Karpas-422 (cell line): ENCODE data around the gene GABRR2. TPM values are rescaled to one million over a fixed set of nuclear protein-coding genes. Genes with fewer than 3 reads are reported as not detected.
A peak's percentile ranks its signal among the peaks of the same experiment; 100 is the strongest.

ENCODE experiments used
- DNase-seq: peaks from one replicate; pipeline ENCODE4 v3.0.0-alpha.2; 2015
- H2AFZ ChIP-seq: fragments of 200-600 bp; sonication (generic); 2 replicates; pipeline ENCODE4 v1.6.1; 2014; ENCODE audit warnings: antibody characterized with exemption, low read length, mixed read lengths
- H3K27ac ChIP-seq: fragments of 200-600 bp; sonication (generic); 2 replicates; pipeline ENCODE4 v1.5.1; 2014; ENCODE audit warnings: mild to moderate bottlenecking, low read length, moderate library complexity
- H3K27me3 ChIP-seq: fragments of 200-600 bp; sonication (generic); 2 replicates; pipeline ENCODE4 v1.6.1; 2014; ENCODE audit warnings: low read length, mixed read lengths
- H3K36me3 ChIP-seq: fragments of 200-600 bp; sonication (generic); 2 replicates; pipeline ENCODE4 v1.6.1; 2014; ENCODE audit warnings: low read length, mixed read lengths; ENCODE audit not compliant: insufficient read depth
- H3K4me1 ChIP-seq: fragments of 200-600 bp; sonication (generic); 2 replicates; pipeline ENCODE4 v1.6.1; 2014; ENCODE audit warnings: mild to moderate bottlenecking, low read length, mixed read lengths
- H3K4me2 ChIP-seq: fragments of 200-600 bp; sonication (generic); 2 replicates; pipeline ENCODE4 v1.6.1; 2014; ENCODE audit warnings: low read length, low read depth, mild to moderate bottlenecking; ENCODE audit not compliant: poor library complexity, severe bottlenecking
- H3K4me3 ChIP-seq: fragments of 200-600 bp; sonication (generic); 2 replicates; pipeline ENCODE4 v1.5.1; 2014; ENCODE audit warnings: mild to moderate bottlenecking, antibody characterized with exemption, low read length, mixed read lengths
- H3K79me2 ChIP-seq: fragments of 200-600 bp; sonication (generic); 2 replicates; pipeline ENCODE4 v1.6.1; 2014; ENCODE audit warnings: mild to moderate bottlenecking, low read length, mixed read lengths
- H3K9ac ChIP-seq: fragments of 200-600 bp; sonication (generic); 2 replicates; pipeline ENCODE4 v1.6.0; 2014; ENCODE audit warnings: low read length
- H3K9me2 ChIP-seq: fragments of 200-600 bp; sonication (generic), shearing (Covaris generic); replicated peaks from 2 replicates; pipeline ENCODE4 v1.6.0; 2014; ENCODE audit warnings: mild to moderate bottlenecking, low read length, moderate library complexity; ENCODE audit not compliant: insufficient read depth
- H3K9me3 ChIP-seq: fragments of 300-700, 200-600 bp; sonication (generic); 2 replicates; pipeline ENCODE4 v1.6.1; 2014; ENCODE audit warnings: low read length, mixed read lengths
- H4K20me1 ChIP-seq: fragments of 200-600 bp; sonication (generic); 2 replicates; pipeline ENCODE4 v1.6.1; 2014; ENCODE audit warnings: mild to moderate bottlenecking, antibody characterized with exemption, low read length, low read depth; ENCODE audit not compliant: insufficient read depth
- total RNA-seq: library from RNA; depleted of rRNA; stranded (reverse); fragments of >200 nt; shearing (Covaris generic); gene quantifications from 2 replicates; pipeline ENCODE4 v1.2.3, GENCODE V29; 2014; ENCODE audit warnings: low replicate concordance

The GABRR2 gene
- total RNA-seq, 1 experiment from 2014 or later: 0.22 TPM

DNA sequence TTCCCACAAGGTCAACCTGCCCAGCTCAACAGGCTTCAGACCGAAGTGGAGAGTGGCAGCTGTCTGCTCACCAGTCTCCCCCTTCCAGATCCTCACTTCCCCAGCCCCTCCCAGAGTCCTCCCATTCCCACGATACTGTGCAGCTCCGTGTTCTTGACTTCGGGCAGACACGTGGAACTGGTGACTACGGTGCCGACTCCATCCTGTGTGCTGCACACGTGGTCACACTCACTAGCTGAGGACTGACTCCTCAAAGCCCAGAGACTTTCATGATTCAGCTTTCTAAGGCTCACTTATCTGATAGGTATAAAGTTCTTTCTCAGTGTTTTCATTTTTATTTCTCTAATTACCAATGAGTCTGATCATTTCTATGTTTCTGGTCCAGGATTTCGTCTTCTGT, 32.4 kb downstream of the GABRR2 start:
- Histone ChIP-seq H3K36me3 (no peaks in the 10 kb centered on the region), H3K9me2 (no peaks in the 10 kb centered on the region), H3K79me2 (no peaks in the 10 kb centered on the region), H3K4me1 (0 out of 2 replicates have a peak, but pooled peaks cover 4% of the 10 kb centered on the region), H3K9me3 (no peaks in the 10 kb centered on the region), H3K9ac (no peak overlapping the region), H3K27ac (no peak overlapping the region), H3K4me3 (no peak overlapping the region), H4K20me1 (no peaks in the 10 kb centered on the region), H3K4me2 (no peak overlapping the region), H2AFZ (no peak overlapping the region), H3K27me3 (no peaks in the 10 kb centered on the region)
- no peak for DNase-seq

DNA sequence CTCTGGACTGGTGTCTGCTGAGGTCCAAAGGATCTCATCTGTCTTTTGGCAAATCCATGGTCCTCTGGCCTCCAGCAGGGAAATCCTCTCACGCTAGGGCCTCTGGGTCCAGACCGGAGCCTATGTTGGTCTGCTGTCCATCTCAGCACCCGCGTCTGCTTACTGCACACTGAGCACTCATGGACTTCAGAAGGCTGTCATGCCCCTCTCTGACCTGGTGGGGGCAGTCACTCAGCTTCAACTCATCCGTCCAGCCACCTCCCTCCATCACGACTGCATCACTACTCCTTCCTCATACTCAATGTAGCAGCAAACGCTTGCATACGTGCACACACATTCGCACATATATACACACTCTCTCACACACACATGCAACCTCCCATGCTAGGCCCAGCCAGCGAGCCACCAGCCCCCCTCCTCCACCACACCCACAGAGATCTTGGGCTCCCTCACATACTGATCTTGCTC, 33.3 kb downstream of the GABRR2 start:
- Histone ChIP-seq H3K27me3 (no peaks in the 10 kb centered on the region), H3K27ac (no peak overlapping the region), H3K79me2 (no peaks in the 10 kb centered on the region), H2AFZ (peak overlapping the region; percentile 63; the same call in 1 of the 2 replicates), H4K20me1 (no peaks in the 10 kb centered on the region), H3K9me3 (no peaks in the 10 kb centered on the region), H3K9ac (no peak overlapping the region), H3K36me3 (no peaks in the 10 kb centered on the region), H3K4me3 (no peak overlapping the region), H3K4me2 (peak overlapping the region; percentile 24), H3K9me2 (no peaks in the 10 kb centered on the region), H3K4me1 (0 out of 2 replicates have a peak, but pooled peaks cover 4% of the 10 kb centered on the region)
- peak; percentile 89 for DNase-seq

DNA sequence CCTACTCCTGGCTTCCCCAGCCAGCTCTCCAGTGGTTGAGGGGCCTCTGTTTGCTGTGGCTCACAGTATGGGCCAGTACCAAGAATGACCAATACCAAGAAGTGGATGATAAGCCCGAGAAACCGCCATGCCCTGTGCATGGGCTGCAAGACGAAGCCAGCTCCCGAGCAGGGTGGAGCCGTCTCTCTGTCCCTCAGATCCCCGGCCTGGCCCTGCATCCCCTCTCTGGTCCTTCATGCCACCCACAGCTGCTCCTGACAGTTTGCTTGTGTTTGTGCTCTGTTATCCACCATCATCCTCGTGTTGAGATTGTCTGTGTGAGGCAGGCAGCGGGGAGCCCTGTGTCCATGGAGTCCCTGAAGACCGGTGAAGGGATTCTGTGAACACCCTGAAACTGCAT, 36.1 kb downstream of the GABRR2 start:
- Histone ChIP-seq H3K4me1 (0 out of 2 replicates have a peak, but pooled peaks cover 4% of the 10 kb centered on the region), H3K4me3 (no peak overlapping the region), H3K36me3 (no peaks in the 10 kb centered on the region), H2AFZ (no peak overlapping the region), H3K9me2 (no peaks in the 10 kb centered on the region), H3K27ac (no peak overlapping the region), H3K79me2 (no peaks in the 10 kb centered on the region), H4K20me1 (no peaks in the 10 kb centered on the region), H3K9ac (no peak overlapping the region), H3K9me3 (no peaks in the 10 kb centered on the region), H3K4me2 (no peak overlapping the region), H3K27me3 (no peaks in the 10 kb centered on the region)
- no peak for DNase-seq

DNA sequence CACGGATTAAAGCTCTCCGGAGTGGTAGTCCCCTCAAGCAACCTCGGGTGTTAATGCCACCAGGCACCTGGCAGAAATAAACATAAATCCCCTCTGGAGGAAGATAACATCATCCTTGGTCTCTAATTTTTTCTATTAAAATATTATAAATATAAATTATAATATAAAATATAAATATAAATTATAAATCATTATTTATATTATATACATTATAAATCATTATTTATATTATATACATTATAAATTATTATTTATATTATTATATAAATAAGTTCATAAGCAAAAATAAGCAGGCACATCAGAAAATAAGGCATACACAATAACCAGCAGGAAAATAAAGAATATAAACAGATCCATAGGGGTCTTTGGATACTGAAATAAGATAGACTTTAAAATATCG, 39.2 kb downstream of the GABRR2 start:
- Histone ChIP-seq H3K9me3 (no peaks in the 10 kb centered on the region), H3K4me2 (no peak overlapping the region), H3K27me3 (no peaks in the 10 kb centered on the region), H2AFZ (no peak overlapping the region), H3K4me3 (no peak overlapping the region), H3K9me2 (no peaks in the 10 kb centered on the region), H3K4me1 (peaks cover 2% of the 10 kb centered on the region; the same call in 1 of the 2 replicates), H4K20me1 (no peaks in the 10 kb centered on the region), H3K27ac (no peak overlapping the region), H3K79me2 (no peaks in the 10 kb centered on the region), H3K36me3 (no peaks in the 10 kb centered on the region), H3K9ac (no peak overlapping the region)
- no peak for DNase-seq

GRCh38 chr6:89273816-89274215, 41.3 kb downstream of the GABRR2 start:
- no peak overlapping the region for H3K27ac ChIP-seq

DNA sequence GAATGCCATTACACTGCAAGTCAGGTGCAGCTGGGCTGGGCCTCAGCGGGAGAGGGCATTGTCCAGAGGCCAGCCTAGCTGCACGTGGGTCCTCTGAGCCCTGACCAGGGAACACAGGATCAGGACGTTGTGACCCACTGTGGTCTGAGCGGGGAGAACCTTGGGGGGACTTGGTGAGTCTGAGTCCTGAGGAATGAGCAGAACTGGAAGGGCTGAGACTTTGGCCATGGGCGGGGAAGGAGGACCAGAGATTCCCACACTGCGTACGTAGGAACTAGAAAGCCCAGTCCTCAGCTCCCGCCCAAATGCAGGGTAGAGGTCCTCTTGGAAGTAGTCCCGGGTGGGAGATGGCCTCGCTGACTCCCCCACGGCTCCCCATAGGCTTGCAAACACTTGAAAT, 42.5 kb downstream of the GABRR2 start:
- no peak overlapping the region for H2AFZ ChIP-seq
- no peaks in the 10 kb centered on the region for H3K79me2 ChIP-seq
- H3K27me3 ChIP-seq: no peaks in the 10 kb centered on the region
- no peak overlapping the region for H3K27ac ChIP-seq
- H4K20me1 ChIP-seq: no peaks in the 10 kb centered on the region
- no peaks in the 10 kb centered on the region for H3K9me3 ChIP-seq
- H3K4me3 ChIP-seq: no peak overlapping the region
- H3K4me1 ChIP-seq: peaks cover 5% of the 10 kb centered on the region; the same call in 1 of the 2 replicates
- H3K36me3 ChIP-seq: no peaks in the 10 kb centered on the region
- no peak overlapping the region for H3K4me2 ChIP-seq
- no peaks in the 10 kb centered on the region for H3K9me2 ChIP-seq
- H3K9ac ChIP-seq: no peak overlapping the region
- no peak for DNase-seq

More at GRCh38 chr6:89273816-89274215, 41.3 kb downstream of the GABRR2 start:
- H3K9ac ChIP-seq: no peak overlapping the region
- H3K79me2 ChIP-seq: no peaks in the 10 kb centered on the region
- H2AFZ ChIP-seq: no peak overlapping the region
- no peaks in the 10 kb centered on the region for H3K9me2 ChIP-seq
- H3K9me3 ChIP-seq: no peaks in the 10 kb centered on the region
- H4K20me1 ChIP-seq: no peaks in the 10 kb centered on the region
- no peak overlapping the region for H3K4me3 ChIP-seq
- peaks cover 5% of the 10 kb centered on the region; the same call in 1 of the 2 replicates for H3K4me1 ChIP-seq
- no peak for DNase-seq
- no peaks in the 10 kb centered on the region for H3K36me3 ChIP-seq
- H3K4me2 ChIP-seq: no peak overlapping the region
- no peaks in the 10 kb centered on the region for H3K27me3 ChIP-seq

DNA sequence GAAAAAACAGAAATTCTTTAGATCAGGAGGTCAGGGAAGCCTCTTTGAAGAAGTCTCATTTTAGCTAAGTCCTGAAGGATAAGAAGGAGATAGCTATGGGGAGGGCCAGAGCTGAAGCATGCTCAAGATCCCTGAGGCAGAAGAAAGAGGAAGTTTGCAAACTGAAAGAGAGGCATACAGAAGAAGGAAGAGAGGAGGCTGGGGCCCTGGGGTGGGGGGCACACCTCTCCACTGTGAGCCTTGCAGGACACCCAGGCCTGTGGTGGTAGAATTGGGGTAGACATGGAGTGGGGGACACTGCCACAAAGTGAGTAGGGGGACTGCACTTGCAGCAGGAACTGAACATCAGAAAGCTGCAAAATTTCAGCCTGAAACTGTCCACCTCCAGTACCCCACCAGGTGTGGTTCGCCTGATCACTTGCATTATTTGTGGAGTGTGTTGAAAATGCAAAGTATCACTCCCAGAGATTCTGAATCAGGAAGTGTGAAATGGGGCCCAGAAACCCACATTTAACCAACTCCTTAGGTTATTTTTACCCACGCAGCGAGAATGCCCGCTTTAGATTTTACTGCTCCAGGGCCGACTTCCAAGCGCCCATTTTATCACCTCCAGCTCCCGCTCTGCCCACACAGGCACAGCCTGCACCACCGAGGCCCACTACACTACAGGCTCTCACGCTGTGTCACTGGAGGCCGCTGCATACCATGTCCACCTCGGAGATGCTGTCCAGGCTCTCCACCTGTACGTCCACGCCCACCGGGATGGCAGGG, 44.0 kb downstream of the GABRR2 start:
- no peaks in the 10 kb centered on the region for H3K79me2 ChIP-seq
- no peak overlapping the region for H2AFZ ChIP-seq
- H3K27ac ChIP-seq: no peak overlapping the region
- no peak overlapping the region for H3K4me3 ChIP-seq
- H4K20me1 ChIP-seq: no peaks in the 10 kb centered on the region
- no peaks in the 10 kb centered on the region for H3K9me3 ChIP-seq
- H3K27me3 ChIP-seq: no peaks in the 10 kb centered on the region
- DNase-seq: no peak
- no peaks in the 10 kb centered on the region for H3K36me3 ChIP-seq
- H3K4me2 ChIP-seq: no peak overlapping the region
- H3K9me2 ChIP-seq: no peaks in the 10 kb centered on the region
- H3K4me1 ChIP-seq: peaks cover 5% of the 10 kb centered on the region; the same call in 1 of the 2 replicates
- no peak overlapping the region for H3K9ac ChIP-seq

DNA sequence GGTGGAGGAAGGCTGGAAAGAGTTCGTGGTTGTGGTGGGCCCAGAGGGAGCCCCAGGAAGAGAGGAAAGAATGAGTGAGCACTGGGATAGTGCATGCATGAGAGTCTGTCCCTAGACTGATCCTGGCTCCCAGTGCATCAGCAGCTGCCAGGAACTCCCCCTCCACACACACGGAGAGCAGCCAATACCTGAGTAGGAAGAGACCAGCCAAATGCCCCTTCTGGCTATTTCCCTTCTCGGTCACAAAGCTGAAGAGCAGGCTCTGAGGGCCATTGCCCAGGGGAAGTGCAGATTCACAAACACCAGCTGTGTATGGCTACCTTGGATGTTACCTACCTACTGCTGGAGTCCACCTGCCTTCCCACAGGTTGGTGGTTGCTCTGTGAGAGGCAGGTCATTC, 45.1 kb downstream of the GABRR2 start:
- H3K27ac ChIP-seq: no peak overlapping the region
- peaks cover 5% of the 10 kb centered on the region; the same call in 1 of the 2 replicates for H3K4me1 ChIP-seq
- H3K9me2 ChIP-seq: no peaks in the 10 kb centered on the region
- no peak overlapping the region for H3K4me3 ChIP-seq
- no peak overlapping the region for H3K4me2 ChIP-seq
- no peak for DNase-seq
- H2AFZ ChIP-seq: no peak overlapping the region
- H3K27me3 ChIP-seq: no peaks in the 10 kb centered on the region
- H3K9me3 ChIP-seq: no peaks in the 10 kb centered on the region
- no peak overlapping the region for H3K9ac ChIP-seq
- H4K20me1 ChIP-seq: no peaks in the 10 kb centered on the region
- H3K79me2 ChIP-seq: no peaks in the 10 kb centered on the region
- no peaks in the 10 kb centered on the region for H3K36me3 ChIP-seq
